ENCODE measurements around the gene ARMH3.
A peak's percentile ranks its signal among the peaks of the same experiment; 100 is the strongest.

Gene ARMH3

GRCh38 chr10:101817337-101818118 is 238.4 kb downstream of the ARMH3 start:
- Histone ChIP-seq H3K27ac (peak overlapping the region; percentile 98), H3K9me3 (ENCODE audit: severe bottlenecking) (no peaks in the 10 kb centered on the region)
- no peak for TF ChIP-seq CTCF (IDR thresholded peaks at IDR 0.05; ENCODE audit: low read depth, low read length)

GRCh38 chr10:101816913-101817336 is 239.0 kb downstream of the ARMH3 start:
- Histone ChIP-seq H3K9me3 (ENCODE audit: severe bottlenecking) (no peaks in the 10 kb centered on the region), H3K27ac (peak overlapping the region; percentile 98), H3K36me3 (peaks cover 26% of the 10 kb centered on the region), H3K4me3 (ENCODE audit: low read depth, low read length) (peak overlapping the region; percentile 87), H3K27me3 (ENCODE audit: insufficient read depth, low read depth, severe bottlenecking) (no peaks in the 10 kb centered on the region)
- TF ChIP-seq CTCF (IDR thresholded peaks at IDR 0.05; ENCODE audit: low read depth, low read length): no peak
- no peak for DNase-seq

More at GRCh38 chr10:101817337-101818118, 238.4 kb downstream of the ARMH3 start:
- Histone ChIP-seq H3K27me3 (ENCODE audit: insufficient read depth, low read depth, severe bottlenecking) (no peaks in the 10 kb centered on the region), H3K36me3 (peaks cover 24% of the 10 kb centered on the region), H3K4me3 (ENCODE audit: low read depth, low read length) (peak overlapping the region; percentile 87)
- peak; percentile 43 for DNase-seq

- no peaks in the 10 kb centered on the region for H3K27me3 ChIP-seq (ENCODE audit: insufficient read depth, low read depth, severe bottlenecking)
- H3K27ac ChIP-seq: no peak overlapping the region
- peak overlapping the region; percentile 87 for H3K4me3 ChIP-seq (ENCODE audit: low read depth, low read length)
- no peak for DNase-seq
- H3K9me3 ChIP-seq (ENCODE audit: severe bottlenecking): no peaks in the 10 kb centered on the region
- peaks cover 25% of the 10 kb centered on the region for H3K36me3 ChIP-seq
- TF ChIP-seq CTCF (IDR thresholded peaks at IDR 0.05; ENCODE audit: low read depth, low read length): no peak
Measured at GRCh38 chr10:101816376-101816775, 239.6 kb downstream of the ARMH3 start.

- Histone ChIP-seq H3K27me3 (ENCODE audit: insufficient read depth, low read depth, severe bottlenecking) (no peaks in the 10 kb centered on the region), H3K36me3 (peaks cover 43% of the 10 kb centered on the region), H3K4me3 (ENCODE audit: low read depth, low read length) (no peak overlapping the region), H3K9me3 (ENCODE audit: severe bottlenecking) (no peaks in the 10 kb centered on the region), H3K27ac (no peak overlapping the region)
- no peak for DNase-seq
- no peak for TF ChIP-seq CTCF (IDR thresholded peaks at IDR 0.05; ENCODE audit: low read depth, low read length)
Measured at GRCh38 chr10:101814466-101815071, 241.4 kb downstream of the ARMH3 start.

GRCh38 chr10:101812606-101813005 is 243.4 kb downstream of the ARMH3 start:
- Histone ChIP-seq H3K27me3 (ENCODE audit: insufficient read depth, low read depth, severe bottlenecking) (no peaks in the 10 kb centered on the region), H3K4me3 (ENCODE audit: low read depth, low read length) (no peak overlapping the region), H3K9me3 (ENCODE audit: severe bottlenecking) (no peaks in the 10 kb centered on the region), H3K36me3 (peaks cover 57% of the 10 kb centered on the region), H3K27ac (no peak overlapping the region; the same call in 1 of the 2 replicates)
- TF ChIP-seq CTCF (IDR thresholded peaks at IDR 0.05; ENCODE audit: low read depth, low read length): no peak
- peak; percentile 40 for DNase-seq
